ENCODE data around the gene PCSK4.
"Not testable (repeated sequence)": the region's sequence is repeated elsewhere in the genome, so short reads cannot be mapped to it uniquely, and the experiment has no call there.

PCSK4 gene

GRCh38 chr19:1521636-1522035 is 31.5 kb upstream of the PCSK4 start:
- DNase-seq: no peak

GRCh38 chr19:1520203-1520780 is 30.1 kb upstream of the PCSK4 start:
- DNase-seq: no peak

GRCh38 chr19:1519802-1520201 is 29.7 kb upstream of the PCSK4 start:
- DNase-seq: not testable (repeated sequence)

- no peak for DNase-seq
Observed at GRCh38 chr19:1518471-1518870, 28.3 kb upstream of the PCSK4 start.

GRCh38 chr19:1516395-1516753 is 26.2 kb upstream of the PCSK4 start:
- DNase-seq: no peak

GRCh38 chr19:1514986-1515721 is 25.0 kb upstream of the PCSK4 start:
- DNase-seq: no peak

GRCh38 chr19:1514295-1514661 is 24.1 kb upstream of the PCSK4 start:
- DNase-seq: no peak

- DNase-seq: no peak
Observed at GRCh38 chr19:1513499-1514294, 23.5 kb upstream of the PCSK4 start.

GRCh38 chr19:1512671-1513498 is 22.7 kb upstream of the PCSK4 start, which contains the start of gene ADAMTSL5:
TSS of gene ADAMTSL5 (minus strand) at chr19:1513019. CDS start at chr19:1510943, 2,076 bp downstream.
- no peak for DNase-seq

GRCh38 chr19:1511318-1512317 is 21.5 kb upstream of the PCSK4 start:
- no peak for DNase-seq

- no peak for DNase-seq
Observed at GRCh38 chr19:1510807-1511206, 20.7 kb upstream of the PCSK4 start.

- DNase-seq: no peak
Observed at GRCh38 chr19:1510442-1510806, 20.3 kb upstream of the PCSK4 start.

GRCh38 chr19:1509602-1510441 is 19.7 kb upstream of the PCSK4 start:
- no peak for DNase-seq

GRCh38 chr19:1508507-1508856 is 18.3 kb upstream of the PCSK4 start:
- DNase-seq: no peak

- DNase-seq: peak; percentile 74
Observed at GRCh38 chr19:1507763-1508506, 17.8 kb upstream of the PCSK4 start.

GRCh38 chr19:1507192-1507660 is 17.1 kb upstream of the PCSK4 start:
- DNase-seq: no peak

GRCh38 chr19:1505991-1506881 is 16.1 kb upstream of the PCSK4 start:
- DNase-seq: no peak

- DNase-seq: no peak
Observed at GRCh38 chr19:1505012-1505411, 14.9 kb upstream of the PCSK4 start.

All from NCI-H748 treated with DMSO at 0.1 percent for 48 hours (cell line).